Upper lobe of left lung (tissue), 6 donors: ENCODE data around the gene CBFA2T3. TPM values are rescaled to one million over a fixed set of nuclear protein-coding genes. Genes with fewer than 3 reads are reported as not detected.

Experiments
- ATAC-seq, 2 donors: fragments of 200-7000 bp; cut with Tn5 transposase; one replicate each; pipeline ENCODE4 v1.9.1; 2022; ENCODE audit warnings: mild to moderate bottlenecking in 2 of 2, moderate library complexity in 2 of 2; ENCODE audit not compliant: low FRiP score in 2 of 2
- DNase-seq, 2 donors: peaks; one replicate each; pipeline ENCODE4 v3.0.0-alpha.2; 2019 to 2020
- H3K27ac ChIP-seq, 4 donors: fragments of 200-600 bp; sonication (generic); one replicate each; pipeline ENCODE4 v1.5.1; 2016 to 2019
- H3K27me3 ChIP-seq, 4 donors: fragments of 200-600 bp; sonication (generic); one replicate each; pipeline ENCODE4 v1.5.1; 2017 to 2019
- H3K36me3 ChIP-seq, 4 donors: fragments of 200-600 bp; sonication (generic); one replicate each; pipeline ENCODE4 v1.5.1; 2016 to 2019
- H3K4me1 ChIP-seq, 4 donors: fragments of 200-600 bp; sonication (generic); one replicate each; pipeline ENCODE4 v1.5.1; 2018 to 2019
- H3K4me3 ChIP-seq, 4 donors: fragments of 200-600 bp; sonication (generic); one replicate each; pipeline ENCODE4 v1.5.1; 2017 to 2019; ENCODE audit warnings: mild to moderate bottlenecking in 2 of 4, moderate library complexity in 1 of 4
- H3K9me3 ChIP-seq, 4 donors: fragments of 200-600 bp; sonication (generic); one replicate each; pipeline ENCODE4 v1.5.1; 2018 to 2019
- CTCF ChIP-seq, 6 experiments: fragments of 450-650 bp in 4 of 6; fragments of 200-600 bp in 2 of 6; sonication (generic) in 2 of 6; IDR thresholded peaks; one replicate each; pipeline ENCODE4 v1.5.1; 2016 to 2019; ENCODE audit warnings: antibody characterized with exemption in 6 of 6
- EP300 ChIP-seq, 4 donors: sonication (generic); formaldehyde crosslinking; IDR thresholded peaks; one replicate each; pipeline ENCODE4 v1.5.1; 2017; ENCODE audit warnings: antibody characterized with exemption in 4 of 4, control low read depth in 2 of 4
- POLR2A ChIP-seq, 4 donors: fragments of 450-650 bp; IDR thresholded peaks; one replicate each; pipeline ENCODE4 v1.5.1; 2016 to 2017; ENCODE audit warnings: antibody characterized with exemption in 4 of 4, mild to moderate bottlenecking in 2 of 4
- POLR2AphosphoS5 ChIP-seq, 2 donors: sonication (generic); formaldehyde crosslinking; IDR thresholded peaks; one replicate each; pipeline ENCODE4 v1.5.1; 2017; ENCODE audit warnings: antibody characterized with exemption in 2 of 2
- WGBS, 2 donors: methylation state at CpG; one replicate each; pipeline ENCODE4 v1.1.5; 2017 to 2018; 5-methylcytosine and 5-hydroxymethylcytosine counted together
- total RNA-seq, 6 donors: library from RNA; depleted of rRNA in 4 of 6; stranded (reverse); fragments of >200 nt in 4 of 6; gene quantifications; one replicate each; pipeline versions ENCODE4 v1.1.0 to v1.2.1, GENCODE V29; 2016 to 2021
- donor health status: DM: no; HTN: no; CAD: no; lungs with moderate emphysema.
- donor health status: DM: no; HTN: yes; CAD: no; lungs with severe emphysema.

CBFA2T3 gene
- total RNA-seq, 6 donors from 2014 or later, result 2.7 to 33.5 (median 15.2) TPM

GRCh38 chr16:88866151-88866920, 110.7 kb downstream of the CBFA2T3 start, which contains the start of gene PABPN1L:
PABPN1L (minus strand) TSS chr16:88866660; CDS start chr16:88866606, 54 bp downstream.
- Histone ChIP-seq H3K9me3 (no peaks in the 10 kb centered on the region), H3K4me3 (no peak within 1 kb of the TSS), H3K27me3 (peaks cover 0 to 5% (median 0%) of the 10 kb centered on the region in 4 donors), H3K4me1 (peaks cover 0 to 4% (median 0%) of the 10 kb centered on the region in 4 donors), H3K27ac (no peak within 1 kb of the TSS), H3K36me3 (peaks cover 3 to 22% (median 14%) of the 10 kb centered on the region in 4 donors)
- DNase-seq (peak in 1 of 2 donors; percentile 71), ATAC-seq (no peak)
- WGBS, 2 donors, result 64 to 69% methylated on average over 15 to 20 of the region's 20 CpGs
- no peak for TF ChIP-seq EP300 (IDR thresholded peaks at IDR 0.05)
- TF ChIP-seq CTCF (IDR thresholded peaks at IDR 0.05), result no peak
- TF ChIP-seq POLR2A (IDR thresholded peaks at IDR 0.05), result no peak
- no peak for TF ChIP-seq POLR2AphosphoS5 (IDR thresholded peaks at IDR 0.05)

- no peak overlapping the region for H3K4me3 ChIP-seq
- peaks cover 3 to 28% (median 20%) of the 10 kb centered on the region in 4 donors for H3K36me3 ChIP-seq
- WGBS, 2 donors, result 65 to 85% methylated on average over 4 to 14 of the region's 15 CpGs
- no peaks in the 10 kb centered on the region for H3K4me1 ChIP-seq
- ATAC-seq, result no peak
- no peak for TF ChIP-seq EP300 (IDR thresholded peaks at IDR 0.05)
- no peak for TF ChIP-seq POLR2A (IDR thresholded peaks at IDR 0.05)
- no peak for TF ChIP-seq CTCF (IDR thresholded peaks at IDR 0.05)
- no peak for TF ChIP-seq POLR2AphosphoS5 (IDR thresholded peaks at IDR 0.05)
- no peaks in the 10 kb centered on the region for H3K9me3 ChIP-seq
- H3K27me3 ChIP-seq, result peaks cover 0 to 4% (median 0%) of the 10 kb centered on the region in 4 donors
- DNase-seq, result peak in 1 of 2 donors; percentile 73
- no peak overlapping the region for H3K27ac ChIP-seq
These were observed 111.3 kb downstream of the CBFA2T3 start for GRCh38 chr16:88865742-88866141.

- ATAC-seq (no peak), DNase-seq (peak in 1 of 2 donors; percentile 67)
- no peak overlapping the region for H3K4me3 ChIP-seq
- no peaks in the 10 kb centered on the region for H3K9me3 ChIP-seq
- WGBS, 2 donors, result 73 to 75% methylated on average over 9 to 10 of the region's 14 CpGs
- peaks cover 3 to 32% (median 24%) of the 10 kb centered on the region in 4 donors for H3K36me3 ChIP-seq
- TF ChIP-seq EP300 (IDR thresholded peaks at IDR 0.05), result no peak
- no peak for TF ChIP-seq POLR2A (IDR thresholded peaks at IDR 0.05)
- TF ChIP-seq POLR2AphosphoS5 (IDR thresholded peaks at IDR 0.05), result no peak
- no peak for TF ChIP-seq CTCF (IDR thresholded peaks at IDR 0.05)
- H3K27ac ChIP-seq, result no peak overlapping the region
- H3K4me1 ChIP-seq, result no peaks in the 10 kb centered on the region
- H3K27me3 ChIP-seq, result no peaks in the 10 kb centered on the region
These were observed 111.7 kb downstream of the CBFA2T3 start for GRCh38 chr16:88865310-88865709.

GRCh38 chr16:88864521-88864920, 112.5 kb downstream of the CBFA2T3 start:
- H3K4me1 ChIP-seq, result no peaks in the 10 kb centered on the region
- H3K36me3 ChIP-seq, result peaks cover 3 to 40% (median 30%) of the 10 kb centered on the region in 4 donors
- H3K4me3 ChIP-seq, result no peak overlapping the region
- no peak for ATAC-seq
- DNase-seq, result peak in 1 of 2 donors; percentile 63
- H3K27ac ChIP-seq, result no peak overlapping the region
- 90 to 94% methylated on average over 7 to 13 of the region's 18 CpGs for WGBS, 2 donors
- TF ChIP-seq CTCF (IDR thresholded peaks at IDR 0.05) (no peak), POLR2AphosphoS5 (IDR thresholded peaks at IDR 0.05) (no peak), EP300 (IDR thresholded peaks at IDR 0.05) (no peak), POLR2A (IDR thresholded peaks at IDR 0.05) (no peak)
- H3K27me3 ChIP-seq, result no peaks in the 10 kb centered on the region
- no peaks in the 10 kb centered on the region for H3K9me3 ChIP-seq
